ENCODE measurements around the gene COL9A1. TPM values are rescaled to one million over a fixed set of nuclear protein-coding genes. Genes with fewer than 3 reads are reported as not detected.
A peak's percentile ranks its signal among the peaks of the same experiment; 100 is the strongest.

The COL9A1 gene
- total and polyA plus RNA-seq, 9 of the 15 experiments (the other 6 are each of a cell fraction or from before 2014, with no cell fraction given) = 0.01 to 0.13 (median 0.06) TPM; not detected in 1

DNA sequence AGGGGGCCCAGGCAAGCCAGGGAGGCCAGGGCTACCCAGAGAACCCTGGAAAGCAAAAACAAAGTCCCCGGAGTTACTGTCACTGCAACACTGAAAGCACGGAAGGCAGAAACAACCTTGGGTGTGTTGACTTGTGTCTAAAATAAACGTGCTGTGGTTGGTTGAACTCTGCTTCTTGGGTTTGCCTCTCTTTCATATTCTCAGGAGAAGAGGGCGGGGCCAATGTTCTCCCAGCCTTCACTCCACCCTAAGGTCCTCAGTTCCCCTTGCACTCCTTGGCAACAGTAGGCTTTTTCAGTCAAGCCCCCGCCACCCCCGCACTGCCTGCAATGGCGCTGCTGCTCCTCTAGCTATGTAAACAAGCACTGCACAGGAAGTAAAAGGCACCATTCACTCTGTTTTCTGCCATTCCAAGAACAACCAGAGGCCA lies 60.9 kb downstream of the COL9A1 start (continued):
- TF ChIP-seq, protein P1, sequence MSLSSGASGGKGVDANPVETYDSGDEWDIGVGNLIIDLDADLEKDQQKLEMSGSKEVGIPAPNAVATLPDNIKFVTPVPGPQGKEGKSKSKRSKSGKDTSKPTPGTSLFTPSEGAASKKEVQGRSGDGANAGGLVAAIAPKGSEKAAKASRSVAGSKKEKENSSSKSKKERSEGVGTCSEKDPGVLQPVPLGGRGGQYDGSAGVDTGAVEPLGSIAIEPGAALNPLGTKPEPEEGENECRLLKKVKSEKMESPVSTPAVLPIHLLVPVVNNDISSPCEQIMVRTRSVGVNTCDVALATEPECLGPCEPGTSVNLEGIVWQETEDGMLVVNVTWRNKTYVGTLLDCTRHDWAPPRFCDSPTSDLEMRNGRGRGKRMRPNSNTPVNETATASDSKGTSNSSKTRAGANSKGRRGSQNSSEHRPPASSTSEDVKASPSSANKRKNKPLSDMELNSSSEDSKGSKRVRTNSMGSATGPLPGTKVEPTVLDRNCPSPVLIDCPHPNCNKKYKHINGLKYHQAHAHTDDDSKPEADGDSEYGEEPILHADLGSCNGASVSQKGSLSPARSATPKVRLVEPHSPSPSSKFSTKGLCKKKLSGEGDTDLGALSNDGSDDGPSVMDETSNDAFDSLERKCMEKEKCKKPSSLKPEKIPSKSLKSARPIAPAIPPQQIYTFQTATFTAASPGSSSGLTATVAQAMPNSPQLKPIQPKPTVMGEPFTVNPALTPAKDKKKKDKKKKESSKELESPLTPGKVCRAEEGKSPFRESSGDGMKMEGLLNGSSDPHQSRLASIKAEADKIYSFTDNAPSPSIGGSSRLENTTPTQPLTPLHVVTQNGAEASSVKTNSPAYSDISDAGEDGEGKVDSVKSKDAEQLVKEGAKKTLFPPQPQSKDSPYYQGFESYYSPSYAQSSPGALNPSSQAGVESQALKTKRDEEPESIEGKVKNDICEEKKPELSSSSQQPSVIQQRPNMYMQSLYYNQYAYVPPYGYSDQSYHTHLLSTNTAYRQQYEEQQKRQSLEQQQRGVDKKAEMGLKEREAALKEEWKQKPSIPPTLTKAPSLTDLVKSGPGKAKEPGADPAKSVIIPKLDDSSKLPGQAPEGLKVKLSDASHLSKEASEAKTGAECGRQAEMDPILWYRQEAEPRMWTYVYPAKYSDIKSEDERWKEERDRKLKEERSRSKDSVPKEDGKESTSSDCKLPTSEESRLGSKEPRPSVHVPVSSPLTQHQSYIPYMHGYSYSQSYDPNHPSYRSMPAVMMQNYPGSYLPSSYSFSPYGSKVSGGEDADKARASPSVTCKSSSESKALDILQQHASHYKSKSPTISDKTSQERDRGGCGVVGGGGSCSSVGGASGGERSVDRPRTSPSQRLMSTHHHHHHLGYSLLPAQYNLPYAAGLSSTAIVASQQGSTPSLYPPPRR (CRISPR knock-in tag; IDR thresholded peaks at IDR 0.05; ENCODE audit: borderline replicate concordance) = no peak
- 0 out of 2 replicates have a peak, but pooled peaks have one; percentile 26 for TF ChIP-seq HCFC1 (IDR thresholded peaks at IDR 0.05; ENCODE audit: low read depth, low read length)

DNA sequence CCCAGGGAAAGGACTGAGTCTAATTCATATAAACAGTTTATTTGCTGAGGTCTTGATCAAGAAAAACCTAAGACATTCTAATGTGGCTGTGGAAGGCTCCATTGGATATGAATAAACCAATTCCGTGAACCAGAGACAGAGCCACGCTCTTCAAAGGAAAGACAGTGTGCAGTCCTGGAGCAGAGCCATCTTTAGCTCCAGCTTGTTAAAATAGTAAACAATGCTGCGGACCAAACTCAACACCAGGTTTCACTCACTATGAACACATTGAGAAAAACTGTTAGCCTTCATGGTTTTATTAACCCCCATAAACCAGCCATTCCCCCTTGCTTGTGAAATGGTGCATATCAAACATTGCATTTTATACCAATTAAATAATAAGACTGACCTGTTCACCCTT lies 61.9 kb downstream of the COL9A1 start:
- no peaks in the 10 kb centered on the region for H3K36me3 ChIP-seq (ENCODE audit: control insufficient read depth, insufficient read depth, low read length)
- no peaks in the 10 kb centered on the region for H3K79me2 ChIP-seq (ENCODE audit: control insufficient read depth, insufficient read depth, low read length)
- peak overlapping the region; percentile 83 for H2AFZ ChIP-seq (ENCODE audit: low read depth, low read length)
- ATAC-seq (no peak), FAIRE-seq (no peak), DNase-seq (ENCODE audit: extremely low read depth in 1 of 4, low spot score in 3 of 4) (no peak)
- no peaks in the 10 kb centered on the region for H3K9me1 ChIP-seq (ENCODE audit: control insufficient read depth, insufficient read depth, low read length)
- BruUV-seq (replicated peaks) = no TSS peak
- ChIA-PET POLR2A (interaction anchor here (1.7 kb wide), 1 partner anchor 10 kb away, joined by 6 read pairs; no protein-coding TSS in a partner anchor), CTCF (ENCODE audit: low intra/inter-chr PET ratio) (no interaction called here)
- intact Hi-C loops (cut with micrococcal nuclease) = no loop called here
- no peaks in the 10 kb centered on the region for H4K20me1 ChIP-seq (replicated peaks; ENCODE audit: control insufficient read depth, insufficient read depth, low read length)
- no peak overlapping the region; the same call in 1 of the 2 replicates for H3K4me2 ChIP-seq (ENCODE audit: insufficient read depth, low read length)
- in situ Hi-C loops (cut with MboI) = no loop called here
- WGBS (ENCODE audit: insufficient coverage, low coverage, missing lambda C conversion rate) = 55% methylated on average over 3 of the region's 3 CpGs
- H3K27me3 ChIP-seq (ENCODE audit: control insufficient read depth in 2 of 2, insufficient read depth in 2 of 2, low read length in 2 of 2) = peaks cover 5 to 6% of the 10 kb centered on the region in 2 experiments; a peak in 4 of 5 replicates
- H3K27ac ChIP-seq (ENCODE audit: extremely low read depth, low read depth, low read length) = no peak overlapping the region
- H3K4me3 ChIP-seq = no peak overlapping the region
- H3K9ac ChIP-seq (ENCODE audit: insufficient read depth in 1 of 2, low read depth in 2 of 2, low read length in 2 of 2) = no peak overlapping the region
- H3K4me1 ChIP-seq (replicated peaks in 1 of 2; ENCODE audit: control insufficient read depth in 2 of 2, insufficient read depth in 2 of 2, low read length in 2 of 2) = no peaks in the 10 kb centered on the region; a peak in 2 of 5 replicates
- no peaks in the 10 kb centered on the region for H3K9me3 ChIP-seq (replicated peaks; ENCODE audit: control insufficient read depth, insufficient read depth, low read depth, low read length)
- TF ChIP-seq ASH1L (IDR thresholded peaks at IDR 0.05; ENCODE audit: borderline replicate concordance, low read depth, partially characterized antibody) (no peak), NCOA6 (IDR thresholded peaks at IDR 0.05) (no peak), TEAD1 (CRISPR knock-in tag; IDR thresholded peaks at IDR 0.05) (no peak), ZNF12 (CRISPR knock-in tag; IDR thresholded peaks at IDR 0.05) (no peak)
- TF ChIP-seq, protein P2, sequence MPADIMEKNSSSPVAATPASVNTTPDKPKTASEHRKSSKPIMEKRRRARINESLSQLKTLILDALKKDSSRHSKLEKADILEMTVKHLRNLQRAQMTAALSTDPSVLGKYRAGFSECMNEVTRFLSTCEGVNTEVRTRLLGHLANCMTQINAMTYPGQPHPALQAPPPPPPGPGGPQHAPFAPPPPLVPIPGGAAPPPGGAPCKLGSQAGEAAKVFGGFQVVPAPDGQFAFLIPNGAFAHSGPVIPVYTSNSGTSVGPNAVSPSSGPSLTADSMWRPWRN (IDR thresholded peaks at IDR 0.05; ENCODE audit: low read depth) = no peak
- TF ChIP-seq, protein P3, sequence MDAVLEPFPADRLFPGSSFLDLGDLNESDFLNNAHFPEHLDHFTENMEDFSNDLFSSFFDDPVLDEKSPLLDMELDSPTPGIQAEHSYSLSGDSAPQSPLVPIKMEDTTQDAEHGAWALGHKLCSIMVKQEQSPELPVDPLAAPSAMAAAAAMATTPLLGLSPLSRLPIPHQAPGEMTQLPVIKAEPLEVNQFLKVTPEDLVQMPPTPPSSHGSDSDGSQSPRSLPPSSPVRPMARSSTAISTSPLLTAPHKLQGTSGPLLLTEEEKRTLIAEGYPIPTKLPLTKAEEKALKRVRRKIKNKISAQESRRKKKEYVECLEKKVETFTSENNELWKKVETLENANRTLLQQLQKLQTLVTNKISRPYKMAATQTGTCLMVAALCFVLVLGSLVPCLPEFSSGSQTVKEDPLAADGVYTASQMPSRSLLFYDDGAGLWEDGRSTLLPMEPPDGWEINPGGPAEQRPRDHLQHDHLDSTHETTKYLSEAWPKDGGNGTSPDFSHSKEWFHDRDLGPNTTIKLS (IDR thresholded peaks at IDR 0.05; ENCODE audit: borderline replicate concordance, low read depth) = no peak
- TF ChIP-seq, protein P4, sequence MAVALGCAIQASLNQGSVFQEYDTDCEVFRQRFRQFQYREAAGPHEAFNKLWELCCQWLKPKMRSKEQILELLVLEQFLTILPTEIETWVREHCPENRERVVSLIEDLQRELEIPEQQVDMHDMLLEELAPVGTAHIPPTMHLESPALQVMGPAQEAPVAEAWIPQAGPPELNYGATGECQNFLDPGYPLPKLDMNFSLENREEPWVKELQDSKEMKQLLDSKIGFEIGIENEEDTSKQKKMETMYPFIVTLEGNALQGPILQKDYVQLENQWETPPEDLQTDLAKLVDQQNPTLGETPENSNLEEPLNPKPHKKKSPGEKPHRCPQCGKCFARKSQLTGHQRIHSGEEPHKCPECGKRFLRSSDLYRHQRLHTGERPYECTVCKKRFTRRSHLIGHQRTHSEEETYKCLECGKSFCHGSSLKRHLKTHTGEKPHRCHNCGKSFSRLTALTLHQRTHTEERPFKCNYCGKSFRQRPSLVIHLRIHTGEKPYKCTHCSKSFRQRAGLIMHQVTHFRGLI (CRISPR knock-in tag; IDR thresholded peaks at IDR 0.05) = no peak

Measured in K562 (cell line).